ENCODE data around the gene MSH2. TPM values are rescaled to one million over a fixed set of nuclear protein-coding genes. Genes with fewer than 3 reads are reported as not detected.

Gene MSH2
- total RNA-seq, 1 donor from 2014 or later = 16.0 TPM

GRCh38 chr2:47509821-47510385, 106.9 kb downstream of the MSH2 start:
- H2AFZ ChIP-seq (ENCODE audit: low read depth, low read length) = no peak overlapping the region
- peaks cover 13% of the 10 kb centered on the region for H3K4me1 Mint-ChIP-seq (ENCODE audit: low read depth, unreplicated experiment)
- H4K20me1 ChIP-seq (ENCODE audit: insufficient read depth, low read length) = no peaks in the 10 kb centered on the region
- H3K79me2 ChIP-seq (ENCODE audit: insufficient read depth, low read length) = no peaks in the 10 kb centered on the region
- no peak for DNase-seq (ENCODE audit: low read depth)
- H3K4me3 ChIP-seq (ENCODE audit: insufficient read depth, low read depth, low read length) = no peak overlapping the region
- H3K4me1 ChIP-seq (ENCODE audit: insufficient read depth, low read length) = no peaks in the 10 kb centered on the region
- H3K9ac ChIP-seq (ENCODE audit: low read length) = no peak overlapping the region
- no peak overlapping the region for H3K27ac ChIP-seq (ENCODE audit: low read depth, low read length)
- H3K27me3 Mint-ChIP-seq (ENCODE audit: low read depth, unreplicated experiment) = peaks cover 2% of the 10 kb centered on the region
- no peak for FAIRE-seq
- peaks cover 10% of the 10 kb centered on the region for H3K9me3 Mint-ChIP-seq (ENCODE audit: unreplicated experiment)
- TF ChIP-seq, protein P1, sequence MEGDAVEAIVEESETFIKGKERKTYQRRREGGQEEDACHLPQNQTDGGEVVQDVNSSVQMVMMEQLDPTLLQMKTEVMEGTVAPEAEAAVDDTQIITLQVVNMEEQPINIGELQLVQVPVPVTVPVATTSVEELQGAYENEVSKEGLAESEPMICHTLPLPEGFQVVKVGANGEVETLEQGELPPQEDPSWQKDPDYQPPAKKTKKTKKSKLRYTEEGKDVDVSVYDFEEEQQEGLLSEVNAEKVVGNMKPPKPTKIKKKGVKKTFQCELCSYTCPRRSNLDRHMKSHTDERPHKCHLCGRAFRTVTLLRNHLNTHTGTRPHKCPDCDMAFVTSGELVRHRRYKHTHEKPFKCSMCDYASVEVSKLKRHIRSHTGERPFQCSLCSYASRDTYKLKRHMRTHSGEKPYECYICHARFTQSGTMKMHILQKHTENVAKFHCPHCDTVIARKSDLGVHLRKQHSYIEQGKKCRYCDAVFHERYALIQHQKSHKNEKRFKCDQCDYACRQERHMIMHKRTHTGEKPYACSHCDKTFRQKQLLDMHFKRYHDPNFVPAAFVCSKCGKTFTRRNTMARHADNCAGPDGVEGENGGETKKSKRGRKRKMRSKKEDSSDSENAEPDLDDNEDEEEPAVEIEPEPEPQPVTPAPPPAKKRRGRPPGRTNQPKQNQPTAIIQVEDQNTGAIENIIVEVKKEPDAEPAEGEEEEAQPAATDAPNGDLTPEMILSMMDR (IDR thresholded peaks at IDR 0.05; ENCODE audit: insufficient read depth, low read depth, low read length) = no peak
- TF ChIP-seq EZH2 (IDR thresholded peaks at IDR 0.05; ENCODE audit: insufficient read depth, low read length) = no peak
- no peak overlapping the region for H3K4me2 ChIP-seq (ENCODE audit: low read length)
- no peaks in the 10 kb centered on the region for H3K36me3 ChIP-seq (ENCODE audit: insufficient read depth, low read length)
- no peaks in the 10 kb centered on the region for H3K27me3 ChIP-seq (ENCODE audit: insufficient read depth, low read length)
- H3K36me3 Mint-ChIP-seq (ENCODE audit: low read depth, unreplicated experiment) = no peaks in the 10 kb centered on the region
- H3K4me3 Mint-ChIP-seq (ENCODE audit: unreplicated experiment) = no peak overlapping the region
- no peaks in the 10 kb centered on the region for H3K9me3 ChIP-seq (ENCODE audit: insufficient read depth, low read depth, low read length)
- H3K27ac Mint-ChIP-seq (ENCODE audit: unreplicated experiment) = no peak overlapping the region

DNA sequence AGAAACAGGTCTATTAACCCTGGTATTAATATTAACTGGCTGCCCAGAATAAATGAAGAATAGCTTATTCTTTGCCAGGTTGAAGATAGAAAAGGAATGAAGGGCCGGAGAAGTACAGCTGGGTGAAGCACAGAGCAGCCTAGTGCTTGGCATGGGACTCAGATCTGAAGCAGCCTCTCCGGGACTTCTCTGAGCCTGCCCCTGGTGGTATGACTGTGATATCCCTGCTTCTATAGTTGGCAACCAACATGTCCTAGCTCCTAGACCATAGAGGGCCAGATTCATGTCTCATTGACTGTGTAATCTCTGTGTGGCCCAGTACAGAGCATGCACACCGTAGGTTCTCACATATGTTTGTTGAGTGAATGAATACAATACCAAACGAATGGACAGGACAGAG, 107.8 kb downstream of the MSH2 start:
- Histone ChIP-seq H3K4me3 (ENCODE audit: insufficient read depth, low read depth, low read length) (no peak overlapping the region), H4K20me1 (ENCODE audit: insufficient read depth, low read length) (no peaks in the 10 kb centered on the region), H3K27ac (ENCODE audit: low read depth, low read length) (no peak overlapping the region), H2AFZ (ENCODE audit: low read depth, low read length) (no peak overlapping the region), H3K9me3 (ENCODE audit: insufficient read depth, low read depth, low read length) (no peaks in the 10 kb centered on the region), H3K27me3 (ENCODE audit: insufficient read depth, low read length) (no peaks in the 10 kb centered on the region), H3K79me2 (ENCODE audit: insufficient read depth, low read length) (no peaks in the 10 kb centered on the region), H3K4me1 (ENCODE audit: insufficient read depth, low read length) (no peaks in the 10 kb centered on the region), H3K9ac (ENCODE audit: low read length) (no peak overlapping the region), H3K4me2 (ENCODE audit: low read length) (no peak overlapping the region), H3K36me3 (ENCODE audit: insufficient read depth, low read length) (no peaks in the 10 kb centered on the region)
- no peak for FAIRE-seq
- Mint-ChIP-seq H3K4me3 (ENCODE audit: unreplicated experiment) (no peak overlapping the region), H3K27ac (ENCODE audit: unreplicated experiment) (no peak overlapping the region), H3K27me3 (ENCODE audit: low read depth, unreplicated experiment) (peaks cover 4% of the 10 kb centered on the region), H3K4me1 (ENCODE audit: low read depth, unreplicated experiment) (peaks cover 13% of the 10 kb centered on the region), H3K36me3 (ENCODE audit: low read depth, unreplicated experiment) (peaks cover 2% of the 10 kb centered on the region), H3K9me3 (ENCODE audit: unreplicated experiment) (peaks cover 8% of the 10 kb centered on the region)
- no peak for DNase-seq (ENCODE audit: low read depth)
- TF ChIP-seq EZH2 (IDR thresholded peaks at IDR 0.05; ENCODE audit: insufficient read depth, low read length) = no peak
- TF ChIP-seq, protein P1 (IDR thresholded peaks at IDR 0.05; ENCODE audit: insufficient read depth, low read depth, low read length) = no peak

DNA sequence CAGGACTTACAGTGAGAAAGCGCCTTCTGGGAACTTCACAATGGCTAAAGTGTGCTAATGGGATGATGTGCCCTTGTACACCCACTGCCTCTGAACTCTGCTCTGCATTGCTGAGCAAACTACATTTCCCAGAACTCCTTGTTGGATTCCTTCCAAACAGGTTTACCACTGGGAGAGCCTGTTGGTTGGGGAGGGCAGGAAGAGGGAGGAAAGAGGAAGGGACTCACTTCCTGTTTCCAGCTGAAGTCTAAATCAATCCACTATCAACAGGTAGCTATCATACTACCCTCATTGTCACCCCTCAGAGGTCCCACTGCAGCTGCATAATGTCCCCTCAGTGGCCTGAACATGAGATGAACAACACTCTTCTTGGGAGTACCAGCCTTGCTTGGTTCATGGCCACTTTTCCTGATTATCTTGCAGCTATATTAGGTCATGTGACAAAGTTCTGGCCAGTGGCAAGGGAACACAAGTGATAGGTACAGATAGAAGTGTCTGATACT, 109.7 kb downstream of the MSH2 start:
- Histone ChIP-seq H3K9me3 (ENCODE audit: insufficient read depth, low read depth, low read length) (no peaks in the 10 kb centered on the region), H3K36me3 (ENCODE audit: insufficient read depth, low read length) (no peaks in the 10 kb centered on the region), H3K9ac (ENCODE audit: low read length) (no peak overlapping the region), H3K4me1 (ENCODE audit: insufficient read depth, low read length) (no peaks in the 10 kb centered on the region), H3K4me3 (ENCODE audit: insufficient read depth, low read depth, low read length) (no peak overlapping the region), H4K20me1 (ENCODE audit: insufficient read depth, low read length) (no peaks in the 10 kb centered on the region), H3K27ac (ENCODE audit: low read depth, low read length) (no peak overlapping the region), H3K79me2 (ENCODE audit: insufficient read depth, low read length) (no peaks in the 10 kb centered on the region), H2AFZ (ENCODE audit: low read depth, low read length) (no peak overlapping the region), H3K4me2 (ENCODE audit: low read length) (no peak overlapping the region), H3K27me3 (ENCODE audit: insufficient read depth, low read length) (no peaks in the 10 kb centered on the region)
- H3K27me3 Mint-ChIP-seq (ENCODE audit: low read depth, unreplicated experiment) = peaks cover 3% of the 10 kb centered on the region
- DNase-seq (ENCODE audit: low read depth) (no peak), FAIRE-seq (no peak)
- H3K4me1 Mint-ChIP-seq (ENCODE audit: low read depth, unreplicated experiment) = peaks cover 13% of the 10 kb centered on the region
- no peak overlapping the region for H3K4me3 Mint-ChIP-seq (ENCODE audit: unreplicated experiment)
- no peak for TF ChIP-seq EZH2 (IDR thresholded peaks at IDR 0.05; ENCODE audit: insufficient read depth, low read length)
- TF ChIP-seq, protein P1 (IDR thresholded peaks at IDR 0.05; ENCODE audit: insufficient read depth, low read depth, low read length) = no peak
- H3K9me3 Mint-ChIP-seq (ENCODE audit: unreplicated experiment) = no peaks in the 10 kb centered on the region
- H3K27ac Mint-ChIP-seq (ENCODE audit: unreplicated experiment) = no peak overlapping the region
- H3K36me3 Mint-ChIP-seq (ENCODE audit: low read depth, unreplicated experiment) = peaks cover 2% of the 10 kb centered on the region

Data from astrocyte (in vitro differentiated cells and primary cell).